ENCODE results near the gene CAB39. TPM values are rescaled to one million over a fixed set of nuclear protein-coding genes. Genes with fewer than 3 reads are reported as not detected.

The CAB39 gene
- polyA plus RNA-seq, 1 donor from 2014 or later = 118 TPM

GRCh38 chr2:230823264-230823964, 110.8 kb downstream of the CAB39 start:
- H3K36me3 ChIP-seq (ENCODE audit: insufficient read depth, low read length) = no peaks in the 10 kb centered on the region
- H2AFZ ChIP-seq (ENCODE audit: low read depth, low read length) = no peak overlapping the region
- TF ChIP-seq CTCF (IDR thresholded peaks at IDR 0.05; ENCODE audit: poor library complexity, severe bottlenecking) (no peak), EP300 (conservative IDR thresholded peaks at IDR 0.05; ENCODE audit: poor library complexity, severe bottlenecking) (no peak), MXI1 (conservative IDR thresholded peaks at IDR 0.05; ENCODE audit: poor library complexity, severe bottlenecking) (no peak), RAD21 (conservative IDR thresholded peaks at IDR 0.05) (no peak), SMC3 (conservative IDR thresholded peaks at IDR 0.05; ENCODE audit: poor library complexity) (no peak), POLR2AphosphoS5 (IDR thresholded peaks at IDR 0.05) (no peak), EZH2 (IDR thresholded peaks at IDR 0.05; ENCODE audit: borderline replicate concordance, insufficient read depth, low read length, poor library complexity, severe bottlenecking) (no peak), TAF1 (IDR thresholded peaks at IDR 0.05; ENCODE audit: low read depth) (no peak)
- TF ChIP-seq, protein P1, sequence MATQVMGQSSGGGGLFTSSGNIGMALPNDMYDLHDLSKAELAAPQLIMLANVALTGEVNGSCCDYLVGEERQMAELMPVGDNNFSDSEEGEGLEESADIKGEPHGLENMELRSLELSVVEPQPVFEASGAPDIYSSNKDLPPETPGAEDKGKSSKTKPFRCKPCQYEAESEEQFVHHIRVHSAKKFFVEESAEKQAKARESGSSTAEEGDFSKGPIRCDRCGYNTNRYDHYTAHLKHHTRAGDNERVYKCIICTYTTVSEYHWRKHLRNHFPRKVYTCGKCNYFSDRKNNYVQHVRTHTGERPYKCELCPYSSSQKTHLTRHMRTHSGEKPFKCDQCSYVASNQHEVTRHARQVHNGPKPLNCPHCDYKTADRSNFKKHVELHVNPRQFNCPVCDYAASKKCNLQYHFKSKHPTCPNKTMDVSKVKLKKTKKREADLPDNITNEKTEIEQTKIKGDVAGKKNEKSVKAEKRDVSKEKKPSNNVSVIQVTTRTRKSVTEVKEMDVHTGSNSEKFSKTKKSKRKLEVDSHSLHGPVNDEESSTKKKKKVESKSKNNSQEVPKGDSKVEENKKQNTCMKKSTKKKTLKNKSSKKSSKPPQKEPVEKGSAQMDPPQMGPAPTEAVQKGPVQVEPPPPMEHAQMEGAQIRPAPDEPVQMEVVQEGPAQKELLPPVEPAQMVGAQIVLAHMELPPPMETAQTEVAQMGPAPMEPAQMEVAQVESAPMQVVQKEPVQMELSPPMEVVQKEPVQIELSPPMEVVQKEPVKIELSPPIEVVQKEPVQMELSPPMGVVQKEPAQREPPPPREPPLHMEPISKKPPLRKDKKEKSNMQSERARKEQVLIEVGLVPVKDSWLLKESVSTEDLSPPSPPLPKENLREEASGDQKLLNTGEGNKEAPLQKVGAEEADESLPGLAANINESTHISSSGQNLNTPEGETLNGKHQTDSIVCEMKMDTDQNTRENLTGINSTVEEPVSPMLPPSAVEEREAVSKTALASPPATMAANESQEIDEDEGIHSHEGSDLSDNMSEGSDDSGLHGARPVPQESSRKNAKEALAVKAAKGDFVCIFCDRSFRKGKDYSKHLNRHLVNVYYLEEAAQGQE (IDR thresholded peaks at IDR 0.05; ENCODE audit: borderline replicate concordance) = no peak
- no peaks in the 10 kb centered on the region for H3K9me3 ChIP-seq (ENCODE audit: low read length)
- no peak overlapping the region for H3K4me3 ChIP-seq (ENCODE audit: low read length)
- no peak overlapping the region for H3K4me2 ChIP-seq (ENCODE audit: low read length)
- no peaks in the 10 kb centered on the region for H3K9me2 ChIP-seq (ENCODE audit: insufficient read depth, low read length)
- no peak overlapping the region for H3K27ac ChIP-seq (ENCODE audit: low read length)
- no peaks in the 10 kb centered on the region for H3K79me2 ChIP-seq (replicated peaks; ENCODE audit: insufficient read depth, low read length)
- H3K27me3 ChIP-seq (ENCODE audit: insufficient read depth, low read depth, low read length) = no peaks in the 10 kb centered on the region
- no peaks in the 10 kb centered on the region for H4K20me1 ChIP-seq (ENCODE audit: insufficient read depth)
- no peaks in the 10 kb centered on the region for H3F3A ChIP-seq (ENCODE audit: insufficient read depth, low read length, poor library complexity, severe bottlenecking)
- no peak overlapping the region for H3K9ac ChIP-seq (ENCODE audit: low read length)

DNA sequence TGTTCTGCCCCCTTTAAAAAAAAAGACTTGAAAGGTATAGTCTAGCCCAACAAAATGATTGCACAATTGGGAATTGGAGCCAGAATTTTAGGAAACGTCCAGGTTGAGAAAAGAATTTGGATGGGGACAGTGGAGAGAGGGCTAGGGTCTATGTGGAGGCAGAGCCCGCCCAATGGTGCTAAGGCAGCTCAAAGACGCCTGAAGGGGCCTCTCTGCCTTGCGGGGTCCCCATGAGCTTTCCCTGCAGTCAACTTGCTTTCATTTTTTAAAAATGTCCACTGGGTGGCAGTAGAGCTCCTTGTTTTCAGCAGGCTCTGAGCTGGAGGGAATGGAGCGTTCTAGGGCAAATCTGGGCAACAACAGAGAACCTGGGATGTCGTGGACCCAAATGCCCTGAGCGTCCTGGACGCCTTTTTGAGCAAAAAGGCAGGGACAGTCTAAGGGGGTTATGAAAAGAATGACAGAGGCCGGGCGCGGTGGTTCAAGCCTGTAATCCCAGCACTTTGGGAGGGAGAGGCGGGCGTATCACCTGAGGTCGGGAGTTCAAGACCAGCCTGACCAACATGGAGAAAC, 111.8 kb downstream of the CAB39 start:
- no peaks in the 10 kb centered on the region for H3K9me3 ChIP-seq (ENCODE audit: low read length)
- H4K20me1 ChIP-seq (ENCODE audit: insufficient read depth) = no peaks in the 10 kb centered on the region
- H3K9me2 ChIP-seq (ENCODE audit: insufficient read depth, low read length) = no peaks in the 10 kb centered on the region
- H2AFZ ChIP-seq (ENCODE audit: low read depth, low read length) = peak overlapping the region; percentile 27
- H3K9ac ChIP-seq (ENCODE audit: low read length) = no peak overlapping the region
- no peak overlapping the region for H3K27ac ChIP-seq (ENCODE audit: low read length)
- no peak overlapping the region for H3K4me2 ChIP-seq (ENCODE audit: low read length)
- TF ChIP-seq MXI1 (conservative IDR thresholded peaks at IDR 0.05; ENCODE audit: poor library complexity, severe bottlenecking) (no peak), SMC3 (conservative IDR thresholded peaks at IDR 0.05; ENCODE audit: poor library complexity) (peak; percentile 98), RAD21 (conservative IDR thresholded peaks at IDR 0.05) (peak; percentile 97), CTCF (IDR thresholded peaks at IDR 0.05; ENCODE audit: poor library complexity, severe bottlenecking) (peak; percentile 94), POLR2AphosphoS5 (IDR thresholded peaks at IDR 0.05) (no peak)
- TF ChIP-seq, protein P1 (IDR thresholded peaks at IDR 0.05; ENCODE audit: borderline replicate concordance) = no peak
- no peaks in the 10 kb centered on the region for H3F3A ChIP-seq (ENCODE audit: insufficient read depth, low read length, poor library complexity, severe bottlenecking)
- H3K36me3 ChIP-seq (ENCODE audit: insufficient read depth, low read length) = no peaks in the 10 kb centered on the region
- no peaks in the 10 kb centered on the region for H3K27me3 ChIP-seq (ENCODE audit: insufficient read depth, low read depth, low read length)
- H3K79me2 ChIP-seq (replicated peaks; ENCODE audit: insufficient read depth, low read length) = no peaks in the 10 kb centered on the region
- no peak overlapping the region for H3K4me3 ChIP-seq (ENCODE audit: low read length)

Measured in neural cell (in vitro differentiated cells).